ENCODE measurements around the gene OR52N5.

DNA sequence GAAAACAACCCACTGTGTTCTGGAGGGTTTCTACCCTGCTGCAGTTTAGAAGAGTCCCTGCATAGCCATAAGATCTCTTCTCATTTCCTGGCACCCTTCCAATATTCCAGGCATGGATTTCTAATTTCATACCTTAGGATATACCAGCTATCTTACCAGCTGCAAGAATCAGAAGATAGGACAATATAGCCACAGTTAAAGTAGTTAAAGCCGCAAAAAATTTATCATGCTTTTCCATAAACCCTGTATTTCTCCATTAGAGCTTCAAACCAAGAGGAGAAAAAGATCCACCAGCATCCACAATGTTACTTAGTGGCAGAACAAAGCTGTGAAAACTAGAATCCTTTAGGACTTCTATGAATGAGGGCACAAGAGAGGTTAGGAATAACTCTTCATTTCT is 55.5 kb downstream of the OR52N5 start:
- no peak for TF ChIP-seq MEIS2 (IDR thresholded peaks at IDR 0.05; ENCODE audit: partially characterized antibody)
- TF ChIP-seq, protein P1, sequence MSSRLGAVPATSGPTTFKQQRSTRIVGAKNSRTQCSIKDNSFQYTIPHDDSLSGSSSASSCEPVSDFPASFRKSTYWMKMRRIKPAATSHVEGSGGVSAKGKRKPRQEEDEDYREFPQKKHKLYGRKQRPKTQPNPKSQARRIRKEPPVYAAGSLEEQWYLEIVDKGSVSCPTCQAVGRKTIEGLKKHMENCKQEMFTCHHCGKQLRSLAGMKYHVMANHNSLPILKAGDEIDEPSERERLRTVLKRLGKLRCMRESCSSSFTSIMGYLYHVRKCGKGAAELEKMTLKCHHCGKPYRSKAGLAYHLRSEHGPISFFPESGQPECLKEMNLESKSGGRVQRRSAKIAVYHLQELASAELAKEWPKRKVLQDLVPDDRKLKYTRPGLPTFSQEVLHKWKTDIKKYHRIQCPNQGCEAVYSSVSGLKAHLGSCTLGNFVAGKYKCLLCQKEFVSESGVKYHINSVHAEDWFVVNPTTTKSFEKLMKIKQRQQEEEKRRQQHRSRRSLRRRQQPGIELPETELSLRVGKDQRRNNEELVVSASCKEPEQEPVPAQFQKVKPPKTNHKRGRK (tag; IDR thresholded peaks at IDR 0.05): no peak
- TF ChIP-seq ZNF311 (CRISPR knock-in tag; IDR thresholded peaks at IDR 0.05): no peak
- TF ChIP-seq, protein P2, sequence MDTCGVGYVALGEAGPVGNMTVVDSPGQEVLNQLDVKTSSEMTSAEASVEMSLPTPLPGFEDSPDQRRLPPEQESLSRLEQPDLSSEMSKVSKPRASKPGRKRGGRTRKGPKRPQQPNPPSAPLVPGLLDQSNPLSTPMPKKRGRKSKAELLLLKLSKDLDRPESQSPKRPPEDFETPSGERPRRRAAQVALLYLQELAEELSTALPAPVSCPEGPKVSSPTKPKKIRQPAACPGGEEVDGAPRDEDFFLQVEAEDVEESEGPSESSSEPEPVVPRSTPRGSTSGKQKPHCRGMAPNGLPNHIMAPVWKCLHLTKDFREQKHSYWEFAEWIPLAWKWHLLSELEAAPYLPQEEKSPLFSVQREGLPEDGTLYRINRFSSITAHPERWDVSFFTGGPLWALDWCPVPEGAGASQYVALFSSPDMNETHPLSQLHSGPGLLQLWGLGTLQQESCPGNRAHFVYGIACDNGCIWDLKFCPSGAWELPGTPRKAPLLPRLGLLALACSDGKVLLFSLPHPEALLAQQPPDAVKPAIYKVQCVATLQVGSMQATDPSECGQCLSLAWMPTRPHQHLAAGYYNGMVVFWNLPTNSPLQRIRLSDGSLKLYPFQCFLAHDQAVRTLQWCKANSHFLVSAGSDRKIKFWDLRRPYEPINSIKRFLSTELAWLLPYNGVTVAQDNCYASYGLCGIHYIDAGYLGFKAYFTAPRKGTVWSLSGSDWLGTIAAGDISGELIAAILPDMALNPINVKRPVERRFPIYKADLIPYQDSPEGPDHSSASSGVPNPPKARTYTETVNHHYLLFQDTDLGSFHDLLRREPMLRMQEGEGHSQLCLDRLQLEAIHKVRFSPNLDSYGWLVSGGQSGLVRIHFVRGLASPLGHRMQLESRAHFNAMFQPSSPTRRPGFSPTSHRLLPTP (IDR thresholded peaks at IDR 0.05; ENCODE audit: borderline replicate concordance, extremely low read depth, insufficient read length): no peak
- no peak for TF ChIP-seq MEF2D (tag; conservative IDR thresholded peaks at IDR 0.05; ENCODE audit: low read depth)

Data from K562 (cell line).